LNCaP clone FGC (cell line): ENCODE measurements around the gene ZNF423.

ENCODE experiments used
- DNase-seq: peaks from one replicate; pipeline ENCODE4 v3.0.0-alpha.2; 2011; ENCODE audit warnings: low read depth
- H3K4me3 ChIP-seq: 2 replicates; pipeline ENCODE4 v1.5.1; 2011; ENCODE audit warnings: mild to moderate bottlenecking, low read depth, low read length, control low read depth
- TF ChIP-seq, protein P1 (sequence below): IDR thresholded peaks from 2 replicates; pipeline ENCODE4 v1.5.1; 2012; ENCODE audit warnings: mild to moderate bottlenecking; ENCODE audit not compliant: control insufficient read depth, insufficient read depth; ENCODE audit errors: extremely low read depth

ZNF423 gene

DNA sequence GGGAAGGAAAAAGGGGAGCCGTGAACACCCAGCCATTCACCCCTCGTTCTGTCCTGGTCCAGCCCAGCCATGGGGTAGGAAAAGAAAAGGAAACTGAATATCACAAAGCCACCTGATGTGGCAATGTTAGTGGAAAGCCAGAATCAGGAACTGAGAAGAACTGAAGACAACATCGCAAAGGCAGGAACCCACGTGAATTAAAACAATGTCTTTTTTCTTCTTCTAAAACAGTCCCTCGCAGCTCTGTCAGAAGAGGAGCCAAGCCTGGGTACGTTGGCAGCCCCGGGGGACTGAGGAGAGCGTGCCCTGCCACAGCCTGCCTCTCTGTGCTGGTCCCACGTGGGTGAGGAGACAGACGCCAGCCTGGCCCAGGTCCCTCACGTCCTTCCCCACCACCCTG, 55.0 kb downstream of the ZNF423 start:
- DNase-seq: no peak
- no peak overlapping the region for H3K4me3 ChIP-seq
- TF ChIP-seq, protein P1, sequence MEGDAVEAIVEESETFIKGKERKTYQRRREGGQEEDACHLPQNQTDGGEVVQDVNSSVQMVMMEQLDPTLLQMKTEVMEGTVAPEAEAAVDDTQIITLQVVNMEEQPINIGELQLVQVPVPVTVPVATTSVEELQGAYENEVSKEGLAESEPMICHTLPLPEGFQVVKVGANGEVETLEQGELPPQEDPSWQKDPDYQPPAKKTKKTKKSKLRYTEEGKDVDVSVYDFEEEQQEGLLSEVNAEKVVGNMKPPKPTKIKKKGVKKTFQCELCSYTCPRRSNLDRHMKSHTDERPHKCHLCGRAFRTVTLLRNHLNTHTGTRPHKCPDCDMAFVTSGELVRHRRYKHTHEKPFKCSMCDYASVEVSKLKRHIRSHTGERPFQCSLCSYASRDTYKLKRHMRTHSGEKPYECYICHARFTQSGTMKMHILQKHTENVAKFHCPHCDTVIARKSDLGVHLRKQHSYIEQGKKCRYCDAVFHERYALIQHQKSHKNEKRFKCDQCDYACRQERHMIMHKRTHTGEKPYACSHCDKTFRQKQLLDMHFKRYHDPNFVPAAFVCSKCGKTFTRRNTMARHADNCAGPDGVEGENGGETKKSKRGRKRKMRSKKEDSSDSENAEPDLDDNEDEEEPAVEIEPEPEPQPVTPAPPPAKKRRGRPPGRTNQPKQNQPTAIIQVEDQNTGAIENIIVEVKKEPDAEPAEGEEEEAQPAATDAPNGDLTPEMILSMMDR: no peak

DNA sequence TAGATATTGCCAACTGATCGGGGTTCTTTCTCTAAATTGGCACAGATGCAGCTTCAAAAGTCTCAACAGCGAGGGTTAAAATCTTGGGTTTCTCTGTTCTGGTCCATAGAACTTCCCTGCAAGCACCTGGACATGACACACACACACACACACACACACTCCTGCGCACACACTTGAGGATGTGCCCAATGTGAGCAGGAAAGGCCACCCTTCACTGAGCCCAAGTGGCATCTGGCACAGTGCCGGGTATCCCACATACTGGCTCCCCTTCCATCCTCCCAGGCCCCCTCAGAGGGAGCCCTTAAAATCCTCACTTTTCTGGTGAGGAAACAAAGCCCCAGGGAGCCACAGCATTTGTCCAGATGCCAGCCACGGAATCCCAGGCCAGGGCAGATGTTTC, 55.5 kb downstream of the ZNF423 start:
- DNase-seq: no peak
- no peak overlapping the region for H3K4me3 ChIP-seq
- TF ChIP-seq, protein P1: no peak

DNA sequence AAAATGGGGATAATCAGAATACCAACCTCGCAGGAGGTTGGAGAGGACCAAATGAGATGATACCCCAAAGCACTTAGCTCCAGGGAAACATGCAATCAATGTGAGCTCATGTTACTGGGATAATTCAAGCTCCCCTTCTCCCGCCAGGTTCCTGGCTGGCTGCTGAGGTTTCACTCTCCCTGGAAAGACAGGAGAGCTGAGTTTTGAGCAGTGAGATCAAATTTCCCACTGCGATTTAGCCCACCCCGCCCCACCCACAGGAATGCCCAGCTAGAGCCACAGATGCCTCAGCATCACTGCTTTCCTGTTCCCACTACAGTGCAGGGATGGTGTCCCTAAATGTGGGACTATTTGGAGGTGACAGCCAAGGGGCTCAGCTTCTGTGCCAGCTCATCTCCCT, 56.7 kb downstream of the ZNF423 start:
- DNase-seq: no peak
- TF ChIP-seq, protein P1: no peak
- H3K4me3 ChIP-seq: no peak overlapping the region

DNA sequence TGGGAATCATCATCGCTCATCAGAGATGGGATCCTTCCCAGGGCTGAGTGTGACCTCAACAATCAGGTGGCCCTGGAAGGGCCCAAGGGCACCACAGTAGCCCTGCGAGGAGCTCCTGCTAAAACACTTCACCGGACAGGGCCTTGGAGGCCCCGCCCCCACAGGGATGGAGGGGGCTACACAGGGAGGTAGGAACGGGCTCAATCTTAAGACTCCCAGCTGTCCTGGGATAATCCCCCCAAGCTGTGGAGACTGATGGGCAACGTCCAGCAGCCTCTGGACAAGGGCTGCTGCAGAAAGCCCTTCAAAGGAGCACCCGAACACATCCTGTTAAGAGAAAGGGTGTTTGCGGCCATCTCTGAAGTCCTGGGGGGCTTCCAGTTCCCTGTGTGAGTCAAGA, 60.4 kb downstream of the ZNF423 start:
- no peak overlapping the region for H3K4me3 ChIP-seq
- TF ChIP-seq, protein P1: no peak
- DNase-seq: no peak

DNA sequence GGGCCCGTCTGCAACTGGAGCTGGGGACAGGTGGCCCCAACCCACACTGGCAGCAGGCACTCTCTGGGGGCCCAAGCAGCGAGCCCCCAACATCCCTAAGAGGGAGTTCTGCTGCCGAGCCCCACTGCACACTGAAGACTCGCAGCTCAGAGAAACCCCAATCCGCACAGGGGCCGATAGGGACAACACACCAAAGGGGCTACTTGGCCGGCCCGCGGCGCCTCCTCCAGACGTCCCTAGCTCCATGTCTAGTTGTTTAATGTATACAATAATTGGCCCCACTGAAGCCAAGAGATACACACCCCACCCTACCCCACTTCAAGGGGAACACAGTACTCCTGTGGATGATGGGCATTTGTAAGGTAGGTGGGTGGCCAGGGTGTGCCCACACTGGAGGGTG, 62.7 kb downstream of the ZNF423 start:
- DNase-seq: no peak
- no peak overlapping the region for H3K4me3 ChIP-seq
- TF ChIP-seq, protein P1: no peak

DNA sequence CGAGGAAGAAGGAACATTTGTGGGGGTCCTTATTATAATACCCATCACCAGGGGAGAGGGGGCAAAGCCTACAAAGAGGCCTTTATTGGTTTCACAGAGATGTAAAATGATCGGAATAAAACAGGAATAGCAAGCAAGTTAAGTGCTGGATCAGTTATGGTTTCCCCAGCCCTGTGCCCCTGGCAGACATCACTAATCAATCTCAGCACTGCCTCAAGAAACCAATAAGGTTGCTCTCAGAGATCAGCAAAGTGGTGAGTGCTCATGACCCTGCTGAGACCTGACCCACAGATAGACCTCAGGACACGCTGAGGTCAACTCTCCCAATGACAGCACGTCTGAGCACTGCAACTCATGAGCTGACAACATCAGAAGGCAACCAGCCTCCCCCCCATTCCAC, 66.3 kb downstream of the ZNF423 start:
- TF ChIP-seq, protein P1: no peak
- no peak for DNase-seq

DNA sequence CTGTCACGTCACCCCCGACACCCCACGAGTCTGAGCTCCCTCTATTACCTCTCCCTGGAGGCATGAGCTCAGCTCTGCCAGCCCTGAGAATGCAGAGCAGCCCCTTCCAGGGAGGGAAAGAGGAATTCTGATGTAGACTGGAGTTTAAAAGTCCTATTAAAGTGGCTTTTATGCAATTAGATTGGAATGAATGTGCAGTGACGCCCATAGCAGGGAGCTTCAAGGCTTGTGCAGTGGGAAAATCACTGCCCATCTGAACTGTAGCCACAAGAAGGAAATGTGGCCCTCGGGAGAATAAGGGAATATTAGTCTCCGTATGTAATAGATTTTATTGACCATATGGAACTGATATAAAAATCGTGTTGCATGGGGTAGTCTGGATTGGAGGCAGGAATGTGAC, 66.9 kb downstream of the ZNF423 start:
- H3K4me3 ChIP-seq: no peak overlapping the region

More for the DNA sequence above, 66.3 kb downstream of the ZNF423 start:
- no peak overlapping the region for H3K4me3 ChIP-seq

More for the DNA sequence above, 66.9 kb downstream of the ZNF423 start:
- no peak for DNase-seq
- TF ChIP-seq, protein P1: no peak
